NCI-H2196 (cell line): ENCODE measurements around the gene FGGY.
A peak's percentile ranks its signal among the peaks of the same experiment; 100 is the strongest.
"Not testable (repeated sequence)": the region's sequence is repeated elsewhere in the genome, so short reads cannot be mapped to it uniquely, and the experiment has no call there.

ENCODE experiments used
- DNase-seq: peaks from one replicate; lab custom pipeline; 2025; ENCODE audit not compliant: unreplicated experiment; lab: John Stamatoyannopoulos, UW

Gene FGGY

DNA sequence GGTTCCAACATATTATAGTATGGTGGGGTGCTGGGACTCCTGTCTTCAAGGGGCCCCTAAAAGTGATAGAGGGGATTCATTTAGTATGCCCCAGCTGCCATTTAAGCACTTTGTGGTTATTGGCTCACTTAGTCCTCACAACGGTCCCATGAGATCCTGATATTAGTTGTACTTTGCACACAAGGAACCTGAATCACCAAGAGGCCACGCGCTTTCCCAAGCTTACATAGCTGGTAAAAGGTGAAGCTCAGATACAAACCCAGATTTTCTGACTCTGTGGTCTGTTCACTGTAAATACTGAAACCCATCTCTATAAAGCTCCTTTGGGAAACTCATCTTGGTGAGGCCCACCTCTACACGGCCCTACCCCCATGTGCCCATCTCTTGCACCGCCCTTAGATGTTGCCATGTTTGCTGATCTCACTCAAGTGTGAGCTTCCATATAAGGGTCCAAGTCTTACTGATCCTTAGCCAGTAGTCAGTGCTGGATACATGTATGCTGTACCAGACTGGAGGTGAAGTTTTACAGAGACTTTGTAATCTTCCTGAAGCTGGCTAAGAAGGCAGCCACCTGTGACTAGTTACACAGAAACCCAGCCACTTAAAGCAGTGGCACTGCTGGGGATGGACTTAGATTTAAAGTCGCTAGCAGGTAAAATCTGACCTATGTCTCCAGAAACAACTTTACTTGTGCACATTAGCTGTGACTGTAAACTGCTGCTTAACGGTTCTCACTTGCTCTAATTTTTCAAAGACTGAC is 393.5 kb downstream of the FGGY start:
- DNase-seq = no peak

DNA sequence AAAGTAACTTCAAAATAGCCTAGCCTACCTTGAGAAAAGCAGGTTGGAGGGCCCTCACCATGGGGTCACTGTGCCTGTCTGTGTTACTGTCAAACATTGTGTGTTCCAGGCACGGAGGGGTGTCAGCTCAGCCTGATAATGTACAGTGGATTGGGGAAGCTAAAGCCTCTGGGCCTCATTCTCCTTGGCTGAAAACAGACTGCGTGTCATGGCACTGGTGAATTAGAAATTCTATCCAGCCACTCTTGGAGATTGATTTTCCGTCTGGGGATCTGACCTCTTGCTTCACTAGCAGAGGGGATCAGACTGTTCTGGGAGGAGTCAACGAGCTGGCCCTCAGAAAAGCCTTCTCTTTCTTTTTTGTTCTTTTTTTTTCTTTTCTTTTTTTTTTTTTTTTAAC is 394.4 kb downstream of the FGGY start:
- DNase-seq = no peak

DNA sequence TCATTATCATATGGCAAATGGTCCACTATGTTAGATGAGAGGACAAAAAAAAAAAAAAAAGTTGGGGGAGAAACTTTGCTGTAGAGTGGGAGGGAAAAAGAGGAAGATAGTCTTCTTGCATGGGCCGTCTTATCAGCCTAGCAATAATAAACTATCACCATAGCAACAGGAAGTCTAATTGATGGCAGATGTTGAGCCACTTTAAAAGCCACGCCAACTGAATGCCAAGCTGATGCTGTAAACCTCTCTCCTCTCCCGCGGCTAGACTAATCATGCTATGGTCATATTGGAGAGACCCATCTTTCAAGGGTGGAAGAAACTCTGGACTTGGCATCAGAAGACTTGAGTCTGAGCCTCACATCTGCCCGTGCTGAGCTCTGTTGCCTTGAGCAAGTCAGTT is 395.7 kb downstream of the FGGY start:
- peak; percentile 8 for DNase-seq

DNA sequence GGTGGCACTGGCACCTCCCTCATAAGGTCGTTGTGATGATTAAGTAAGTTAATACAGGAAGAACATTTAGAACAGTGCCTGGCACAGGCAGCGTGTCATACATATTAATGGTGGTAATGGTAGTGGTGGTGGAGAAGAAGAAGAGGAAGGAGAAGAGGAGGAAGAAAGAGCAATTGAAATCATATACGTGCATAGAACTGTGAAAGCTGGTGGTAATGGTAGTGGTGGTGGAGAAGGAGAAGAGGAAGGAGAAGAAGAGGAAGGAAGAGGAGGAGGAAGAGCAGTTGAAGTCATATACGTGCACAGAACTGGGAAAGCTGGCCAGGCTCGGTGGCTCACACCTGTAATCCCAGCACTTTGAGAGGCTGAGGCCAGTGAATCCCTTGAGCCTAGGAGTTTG is 396.5 kb downstream of the FGGY start:
- no peak for DNase-seq

DNA sequence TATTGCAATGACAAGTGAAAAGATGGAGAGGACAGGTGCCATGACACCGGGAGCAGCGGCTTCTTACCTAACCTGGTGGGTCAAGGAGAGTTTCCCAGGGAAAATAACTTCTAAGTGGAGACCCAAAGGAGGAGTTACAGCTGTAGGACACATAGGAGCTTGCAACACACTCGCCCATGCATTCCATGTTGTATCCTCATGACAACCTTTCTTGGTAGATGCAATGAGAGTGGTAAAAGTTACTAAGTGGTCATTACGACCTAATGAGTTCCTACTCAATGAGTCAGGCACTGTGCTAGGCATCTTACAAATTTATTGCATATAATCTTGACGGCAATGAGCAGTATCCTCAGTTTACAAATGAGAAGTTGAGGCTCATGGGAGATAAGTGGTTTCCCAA is 398.4 kb downstream of the FGGY start:
- no peak for DNase-seq

DNA sequence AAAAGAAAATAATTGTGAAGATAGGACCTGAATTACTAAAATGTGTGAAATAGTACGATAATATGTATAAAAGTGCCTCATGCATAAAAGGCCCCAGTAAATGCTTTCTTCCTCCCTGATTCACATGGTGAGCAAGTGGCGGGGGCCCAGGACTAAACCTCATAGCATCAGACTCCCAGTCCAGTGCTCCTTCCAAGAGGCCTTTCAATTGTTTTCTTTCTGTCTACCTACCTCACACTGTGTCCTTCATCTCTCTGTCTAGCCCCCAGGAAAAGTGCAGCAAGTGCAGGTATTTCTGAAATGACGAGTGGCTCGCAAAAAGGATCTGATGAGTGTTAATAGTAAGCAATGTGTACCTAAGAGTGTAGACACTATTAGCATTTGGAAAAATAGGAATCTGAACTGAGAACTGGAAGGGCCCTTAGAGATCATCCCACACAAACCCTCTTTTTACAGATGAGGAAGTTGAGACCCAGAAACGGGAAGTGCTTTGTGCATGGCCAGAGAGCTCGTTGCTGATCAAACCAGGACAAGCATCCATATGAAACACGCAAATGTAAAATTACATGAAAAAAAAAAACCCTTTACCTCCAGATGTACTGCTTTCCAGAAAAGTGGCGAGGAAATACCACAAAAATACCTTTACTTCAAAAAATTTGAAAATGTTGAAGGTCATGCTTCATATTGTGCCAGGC is 399.7 kb downstream of the FGGY start:
- DNase-seq = no peak

DNA sequence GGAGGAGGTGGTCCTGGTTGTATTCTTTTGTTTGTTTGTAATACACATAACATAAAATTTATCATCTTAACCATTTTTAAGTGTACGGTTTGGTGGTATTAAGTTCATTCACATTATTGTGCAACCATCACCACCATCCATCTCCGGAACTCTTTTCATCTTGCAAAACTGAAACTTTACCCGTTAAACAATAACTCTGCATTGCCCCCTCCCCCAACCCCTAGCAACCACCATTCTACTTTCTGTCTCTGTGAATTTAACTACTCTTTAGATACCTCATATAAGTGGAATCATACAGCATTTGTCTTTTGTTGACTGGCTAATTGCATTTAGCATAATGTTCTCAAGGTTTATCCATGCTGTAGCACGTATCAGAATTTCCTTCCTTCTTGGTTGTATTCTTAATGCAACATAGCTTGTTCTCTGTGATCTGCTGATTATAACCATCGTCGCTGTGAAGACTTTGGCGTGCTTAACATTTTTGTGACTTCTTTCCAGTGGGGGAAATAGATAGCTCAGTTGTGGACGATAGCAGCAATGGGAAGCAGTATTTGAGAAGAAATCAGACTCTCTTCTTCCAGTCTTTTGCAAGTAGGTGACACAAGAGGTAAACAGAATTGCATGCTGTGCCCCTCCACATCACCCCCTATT is 400.4 kb downstream of the FGGY start:
- DNase-seq = no peak

DNA sequence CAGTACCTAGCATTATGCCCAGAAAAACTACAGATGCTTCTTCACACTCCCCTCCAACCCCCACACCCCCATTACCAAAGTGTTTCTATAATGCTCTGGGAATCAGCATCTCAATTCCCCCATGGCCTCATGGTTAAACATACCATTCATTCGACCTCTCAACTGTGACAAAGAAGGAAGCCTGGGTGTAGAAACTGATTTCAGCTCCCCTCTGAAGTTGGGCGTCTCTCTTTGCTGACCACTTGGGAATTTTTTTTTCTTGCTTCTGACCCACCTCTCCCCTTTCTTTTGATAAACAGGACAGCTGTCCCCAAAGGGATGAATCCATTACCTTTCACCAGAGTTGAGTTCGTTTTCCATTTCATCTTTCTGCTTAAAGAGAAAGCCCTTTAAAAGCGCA is 401.5 kb downstream of the FGGY start:
- no peak for DNase-seq

DNA sequence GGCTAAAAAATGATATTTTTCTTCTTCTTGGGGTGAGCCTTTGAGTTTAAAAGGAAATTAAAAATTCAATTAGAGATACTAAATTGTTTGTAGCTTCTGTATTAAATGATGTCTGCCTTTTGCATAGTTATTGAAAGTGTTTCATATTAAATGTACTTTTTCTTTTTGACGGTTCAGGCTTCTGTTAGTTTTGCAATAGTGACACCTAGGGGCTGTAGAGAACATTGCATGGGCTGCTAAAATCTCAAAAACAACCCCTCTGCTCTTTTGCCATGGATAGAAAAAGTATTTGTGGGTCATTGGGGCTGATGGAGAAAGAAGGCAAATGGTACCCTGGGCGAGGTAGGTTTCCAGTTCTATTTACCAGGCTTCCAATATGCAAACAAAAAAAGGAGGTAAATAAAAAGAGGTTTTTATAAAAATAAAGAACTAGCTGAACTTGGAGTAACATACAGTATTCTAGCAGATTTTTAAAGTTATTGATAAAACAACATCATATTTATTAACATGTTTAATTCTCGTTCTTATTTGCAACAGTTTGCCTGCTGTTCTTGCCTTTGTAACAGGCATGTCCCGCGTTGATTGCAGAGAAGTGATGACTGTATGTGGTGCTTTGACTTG is 402.4 kb downstream of the FGGY start:
- peak; percentile 1 for DNase-seq

DNA sequence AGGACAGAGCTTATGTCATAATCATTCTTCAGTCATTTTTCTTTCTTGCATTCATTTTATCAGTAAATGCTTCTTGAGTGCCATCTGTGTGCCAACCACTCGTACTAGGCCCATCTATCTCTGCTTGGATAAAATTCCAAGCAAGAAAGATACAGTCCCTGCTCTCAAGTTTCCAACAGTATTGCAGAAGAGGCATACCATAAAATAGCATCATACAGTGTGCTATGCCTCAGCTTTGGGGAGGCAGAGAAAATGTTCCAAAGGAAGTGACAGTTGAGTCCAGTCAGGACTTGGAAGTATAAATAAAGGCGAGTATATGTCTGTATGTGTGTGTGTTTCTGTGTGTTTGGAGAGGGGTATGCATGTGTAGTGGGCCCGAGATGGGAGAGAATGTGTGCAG is 404.5 kb downstream of the FGGY start:
- no peak for DNase-seq

DNA sequence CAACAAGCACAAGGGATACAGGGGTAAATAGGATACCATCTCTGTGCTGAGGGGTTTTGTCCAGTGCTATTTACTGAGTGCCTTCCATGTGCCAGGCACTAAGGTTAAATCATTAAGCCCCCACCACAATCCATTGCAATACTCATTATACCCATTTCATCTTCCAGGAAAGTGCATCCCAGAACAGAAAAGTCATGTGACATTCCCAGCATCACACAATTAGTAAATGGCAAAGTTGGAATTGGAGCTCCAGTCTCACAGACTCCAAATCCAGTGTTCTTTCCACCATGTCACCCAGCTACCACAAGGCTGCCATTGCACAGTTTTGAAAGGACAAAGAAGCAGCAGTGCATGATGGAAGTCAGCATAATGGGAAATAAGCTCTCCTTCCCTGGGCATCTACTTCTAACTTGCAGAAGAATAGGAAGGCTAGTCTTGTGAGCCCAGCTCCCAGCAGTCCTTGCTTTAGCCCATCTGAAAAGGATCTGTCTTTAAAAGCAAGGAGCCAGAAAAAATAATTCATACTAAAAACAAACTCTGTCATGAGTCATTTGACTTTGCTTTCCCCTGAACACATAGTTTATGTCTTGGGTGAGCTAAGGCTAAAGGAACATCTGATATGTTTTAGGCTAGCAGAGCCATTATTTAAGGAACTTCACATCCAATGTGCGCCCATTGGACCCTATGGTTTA is 406.5 kb downstream of the FGGY start:
- no peak for DNase-seq

DNA sequence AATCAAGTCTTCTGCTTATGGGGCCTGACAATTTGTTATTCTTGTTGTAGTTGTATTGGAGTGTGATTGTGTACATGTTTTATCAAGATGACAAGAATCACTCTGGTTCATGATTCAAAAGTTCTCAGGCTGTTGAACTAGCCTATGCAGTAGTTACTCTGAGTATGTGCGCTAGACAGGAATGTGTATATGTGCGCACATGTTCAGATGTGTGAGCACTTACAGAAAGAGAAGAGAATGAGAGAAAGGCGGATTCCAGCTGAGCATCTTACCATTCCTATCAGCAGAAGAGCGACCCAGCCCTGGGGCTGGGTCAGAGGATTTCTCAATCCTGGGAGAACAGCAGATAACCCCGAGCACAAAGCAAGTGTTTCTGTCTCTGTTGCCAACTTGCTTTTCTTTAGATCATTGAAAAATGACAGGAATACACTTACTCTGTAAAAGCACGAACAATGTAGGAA is 407.1 kb downstream of the FGGY start:
- no peak for DNase-seq

DNA sequence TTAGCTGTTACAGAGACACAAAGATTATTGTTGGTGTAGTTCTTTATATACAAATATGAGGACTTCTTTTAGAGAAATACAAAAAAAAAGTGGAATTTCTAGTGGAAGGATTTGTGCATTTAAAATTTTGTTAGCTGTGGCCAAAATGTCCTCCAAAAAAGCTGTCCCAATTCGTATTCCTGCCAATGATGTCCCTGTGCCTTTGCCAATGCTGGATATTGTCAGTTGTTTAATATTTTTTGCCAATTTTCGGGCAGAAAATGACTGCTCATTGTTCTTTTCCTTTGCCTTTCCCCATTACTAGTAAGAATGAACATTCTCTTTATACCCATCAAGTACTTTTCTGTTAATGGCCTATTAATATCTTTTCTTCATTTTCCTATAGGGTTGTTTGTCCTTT is 407.8 kb downstream of the FGGY start:
- no peak for DNase-seq

DNA sequence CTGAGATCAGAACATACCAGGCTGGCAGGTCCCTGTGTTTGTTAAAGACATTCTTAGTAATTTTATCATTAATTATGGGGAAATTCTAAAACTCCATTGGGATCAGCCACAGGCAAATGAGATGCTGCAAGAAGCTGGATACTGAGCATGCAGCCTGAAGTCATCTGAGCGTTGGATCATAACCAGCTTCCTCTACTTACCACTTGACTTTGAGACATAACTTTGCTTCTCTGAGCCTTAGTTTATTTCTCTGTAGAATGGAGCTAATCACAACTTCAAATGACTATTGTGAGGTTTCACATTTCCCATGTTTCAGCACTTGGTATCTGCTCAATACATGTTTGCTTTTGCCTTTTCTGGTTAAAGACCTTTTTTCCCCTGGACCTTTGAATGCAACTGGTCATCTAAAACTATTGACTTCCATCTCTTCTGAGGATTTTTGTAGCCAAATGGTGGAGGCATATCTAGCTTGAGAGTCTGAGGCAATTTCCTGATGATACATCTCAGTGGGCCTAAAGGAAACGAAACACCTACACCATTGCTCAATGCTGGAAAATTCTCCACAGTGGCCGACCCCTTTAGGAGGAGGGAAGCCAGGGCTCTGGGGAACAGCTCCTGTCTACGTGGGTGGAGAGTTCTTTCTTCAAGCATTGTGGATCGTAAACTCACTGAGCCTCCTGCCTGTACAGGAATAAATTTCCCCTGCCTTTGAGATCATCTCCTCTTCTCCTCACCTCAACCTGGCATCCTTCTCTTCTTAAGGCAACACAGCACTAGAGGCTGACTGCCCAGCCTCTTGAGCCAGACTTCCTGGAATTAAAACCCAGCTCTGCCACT is 408.8 kb downstream of the FGGY start:
- DNase-seq = no peak

DNA sequence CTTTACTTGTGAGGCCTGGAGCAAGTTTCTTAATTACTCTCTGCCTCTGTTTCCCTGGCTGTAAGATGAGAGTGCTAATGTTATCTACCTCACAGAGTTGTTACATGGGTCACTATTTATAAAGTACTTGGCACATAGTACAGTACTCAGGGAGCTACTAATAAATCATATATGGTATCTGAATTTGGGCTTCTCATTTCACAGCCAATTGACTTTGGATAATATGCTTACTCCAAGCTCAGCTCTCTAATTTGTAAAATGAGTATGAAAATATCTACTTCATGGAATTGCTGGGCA is 409.4 kb downstream of the FGGY start:
- no peak for DNase-seq

DNA sequence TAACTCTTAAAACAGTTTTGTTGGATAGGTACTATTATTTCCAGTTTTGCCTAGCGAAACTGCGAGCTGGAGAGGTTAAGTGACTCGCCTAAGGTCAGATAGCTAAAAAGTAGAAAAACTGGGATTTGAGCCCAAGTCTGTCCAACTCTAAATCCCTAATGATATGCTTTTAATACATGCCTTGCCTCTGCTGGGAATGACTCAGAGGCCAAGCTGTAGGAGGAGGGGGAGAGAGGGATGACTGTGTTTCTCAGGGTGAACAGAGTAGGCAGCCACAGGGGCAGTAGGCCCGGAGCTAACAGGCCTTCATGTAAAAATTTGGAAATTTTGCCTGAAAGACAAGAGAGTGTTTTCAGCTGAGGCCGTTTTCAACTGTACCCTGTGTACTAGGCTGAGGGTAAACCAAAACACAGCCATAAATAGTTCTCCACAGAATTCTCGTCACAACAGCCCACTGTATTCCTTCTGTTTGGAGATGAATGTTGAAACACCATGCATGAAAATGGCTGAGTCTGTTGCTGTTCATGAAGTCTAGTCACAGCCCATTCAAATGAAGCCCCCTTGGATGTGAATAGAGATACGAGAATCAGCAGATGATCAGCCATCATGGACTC is 410.4 kb downstream of the FGGY start:
- no peak for DNase-seq

DNA sequence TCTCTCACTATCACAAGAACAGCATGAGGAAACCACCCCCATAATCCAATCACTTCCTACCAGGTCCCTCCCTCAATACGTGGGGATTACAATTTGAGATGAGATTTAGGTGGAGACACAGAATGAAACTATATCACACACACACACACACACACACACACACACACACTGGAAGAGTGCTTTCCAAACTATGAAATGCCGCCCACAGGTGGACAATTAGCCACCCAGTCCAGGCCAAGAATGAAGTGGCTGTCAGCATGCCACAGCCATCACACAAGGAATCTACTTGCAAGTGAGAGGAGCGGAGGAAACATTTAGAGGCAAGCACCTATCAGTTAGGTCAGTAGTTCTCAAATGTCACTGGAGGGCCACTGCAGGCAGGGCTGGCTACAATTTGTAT is 412.4 kb downstream of the FGGY start:
- no peak for DNase-seq

DNA sequence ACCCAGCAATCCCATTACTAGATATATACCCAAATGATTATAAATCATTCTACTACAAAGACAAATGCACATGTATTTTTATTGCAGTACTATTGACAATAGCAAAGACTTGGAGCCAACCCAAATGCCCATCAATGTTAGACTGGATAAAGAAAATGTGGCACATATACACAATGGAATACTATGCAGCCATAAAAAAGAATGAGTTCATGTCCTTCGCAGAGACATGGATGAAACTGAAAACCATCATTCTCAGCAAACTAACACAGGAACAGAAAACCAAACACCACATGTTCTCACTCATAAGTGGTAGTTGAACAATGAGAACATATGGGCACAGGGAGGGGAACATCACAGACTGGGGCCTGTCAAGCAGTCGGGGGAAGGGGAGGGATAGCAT is 414.0 kb downstream of the FGGY start:
- not testable (repeated sequence) for DNase-seq

DNA sequence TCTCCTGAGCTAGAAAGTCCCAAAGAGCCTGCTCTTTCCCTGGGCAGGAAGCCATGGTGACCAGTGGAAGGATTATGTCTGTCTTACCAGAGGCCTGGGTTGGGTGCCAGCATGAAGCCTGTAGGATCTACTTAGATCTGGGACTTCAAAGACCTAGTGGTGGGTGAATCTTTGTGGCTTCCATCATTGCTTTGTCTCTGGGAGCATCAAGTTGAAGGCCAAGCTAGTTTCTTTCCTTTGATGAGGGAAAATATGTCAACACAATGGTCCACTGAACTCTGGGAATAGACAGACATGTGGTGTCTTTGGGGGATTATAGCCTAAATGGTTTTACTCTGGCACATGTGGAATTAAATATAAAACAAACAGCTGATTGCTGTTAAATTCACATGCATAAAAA is 417.3 kb downstream of the FGGY start:
- no peak for DNase-seq

DNA sequence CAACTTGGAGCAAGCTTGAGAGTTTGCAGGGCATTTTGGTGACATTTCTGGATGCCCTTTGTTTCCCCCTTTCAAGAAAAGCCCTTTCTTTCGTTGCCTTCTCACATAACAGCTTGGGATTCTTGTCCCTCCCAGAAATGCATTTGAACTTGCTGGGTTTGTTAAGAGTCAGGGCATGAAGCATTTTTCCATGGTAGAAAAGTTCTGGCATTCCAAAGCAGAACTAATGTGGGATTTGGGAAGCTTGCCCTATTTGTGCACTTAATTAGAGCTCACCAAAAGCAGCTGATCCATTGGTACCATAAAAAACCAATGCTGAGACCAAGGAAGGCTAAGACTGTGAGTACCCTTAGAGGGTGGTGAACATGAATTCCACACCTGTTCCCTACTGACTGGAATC is 418.1 kb downstream of the FGGY start:
- DNase-seq = no peak
